HL-60 (cell line): ENCODE data around the gene ADAM11.

Experiments
- DNase-seq, 2 experiments: peaks; one replicate each; pipeline ENCODE4 v3.0.0-alpha.2; 2010 to 2020; ENCODE audit warnings: low read depth in 1 of 2, low spot score in 1 of 2
- H3K27ac ChIP-seq: fragments of 250-450 bp; sonication (Bioruptor Pico); replicated peaks from 2 replicates; pipeline ENCODE4 v1.5.1; 2020; ENCODE audit warnings: mild to moderate bottlenecking, moderate library complexity
- H3K27me3 ChIP-seq: fragments of 250-450 bp; sonication (Bioruptor Pico); 2 replicates; pipeline ENCODE4 v1.5.1; 2021; ENCODE audit warnings: mild to moderate bottlenecking, moderate library complexity; ENCODE audit not compliant: insufficient read depth, poor library complexity, severe bottlenecking
- H3K4me3 ChIP-seq: replicated peaks from 2 replicates; pipeline ENCODE4 v1.5.1; 2011; ENCODE audit warnings: mild to moderate bottlenecking, control low read depth, low read length; ENCODE audit not compliant: insufficient read depth
- GABPA ChIP-seq: IDR thresholded peaks from 2 replicates; pipeline ENCODE4 v1.6.1; 2012; ENCODE audit warnings: low read depth
- POLR2AphosphoS5 ChIP-seq: IDR thresholded peaks from 2 replicates; pipeline ENCODE4 v1.6.1; 2012; ENCODE audit warnings: low read depth
- REST ChIP-seq: IDR thresholded peaks from 2 replicates; pipeline ENCODE4 v1.6.1; 2012; ENCODE audit warnings: low read depth; ENCODE audit not compliant: insufficient replicate concordance
- SPI1 ChIP-seq: IDR thresholded peaks from 2 replicates; pipeline ENCODE4 v1.6.1; 2012; ENCODE audit warnings: low read depth, mild to moderate bottlenecking, borderline replicate concordance
- TF ChIP-seq, protein P1 (sequence below): IDR thresholded peaks from one replicate; pipeline ENCODE4 v1.5.1; 2011; ENCODE audit warnings: low read length, control low read depth, inconsistent platforms; ENCODE audit not compliant: insufficient read depth

ADAM11 gene

GRCh38 chr17:44788139-44788538 lies 29.4 kb downstream of the ADAM11 start:
- no peak for DNase-seq
- H3K4me3 ChIP-seq: no peak overlapping the region
- TF ChIP-seq POLR2AphosphoS5: no peak
- TF ChIP-seq GABPA: no peak
- TF ChIP-seq SPI1: no peak
- TF ChIP-seq REST: no peak
- TF ChIP-seq, protein P1, sequence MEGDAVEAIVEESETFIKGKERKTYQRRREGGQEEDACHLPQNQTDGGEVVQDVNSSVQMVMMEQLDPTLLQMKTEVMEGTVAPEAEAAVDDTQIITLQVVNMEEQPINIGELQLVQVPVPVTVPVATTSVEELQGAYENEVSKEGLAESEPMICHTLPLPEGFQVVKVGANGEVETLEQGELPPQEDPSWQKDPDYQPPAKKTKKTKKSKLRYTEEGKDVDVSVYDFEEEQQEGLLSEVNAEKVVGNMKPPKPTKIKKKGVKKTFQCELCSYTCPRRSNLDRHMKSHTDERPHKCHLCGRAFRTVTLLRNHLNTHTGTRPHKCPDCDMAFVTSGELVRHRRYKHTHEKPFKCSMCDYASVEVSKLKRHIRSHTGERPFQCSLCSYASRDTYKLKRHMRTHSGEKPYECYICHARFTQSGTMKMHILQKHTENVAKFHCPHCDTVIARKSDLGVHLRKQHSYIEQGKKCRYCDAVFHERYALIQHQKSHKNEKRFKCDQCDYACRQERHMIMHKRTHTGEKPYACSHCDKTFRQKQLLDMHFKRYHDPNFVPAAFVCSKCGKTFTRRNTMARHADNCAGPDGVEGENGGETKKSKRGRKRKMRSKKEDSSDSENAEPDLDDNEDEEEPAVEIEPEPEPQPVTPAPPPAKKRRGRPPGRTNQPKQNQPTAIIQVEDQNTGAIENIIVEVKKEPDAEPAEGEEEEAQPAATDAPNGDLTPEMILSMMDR: no peak
- no peaks in the 10 kb centered on the region for H3K27me3 ChIP-seq
- no peak overlapping the region for H3K27ac ChIP-seq

GRCh38 chr17:44792276-44792675 lies 33.5 kb downstream of the ADAM11 start:
- Histone ChIP-seq H3K4me3 (no peak overlapping the region), H3K27me3 (no peaks in the 10 kb centered on the region), H3K27ac (no peak overlapping the region)
- DNase-seq: no peak
- TF ChIP-seq GABPA (no peak), REST (no peak), SPI1 (no peak), POLR2AphosphoS5 (no peak)
- TF ChIP-seq, protein P1: no peak

DNA sequence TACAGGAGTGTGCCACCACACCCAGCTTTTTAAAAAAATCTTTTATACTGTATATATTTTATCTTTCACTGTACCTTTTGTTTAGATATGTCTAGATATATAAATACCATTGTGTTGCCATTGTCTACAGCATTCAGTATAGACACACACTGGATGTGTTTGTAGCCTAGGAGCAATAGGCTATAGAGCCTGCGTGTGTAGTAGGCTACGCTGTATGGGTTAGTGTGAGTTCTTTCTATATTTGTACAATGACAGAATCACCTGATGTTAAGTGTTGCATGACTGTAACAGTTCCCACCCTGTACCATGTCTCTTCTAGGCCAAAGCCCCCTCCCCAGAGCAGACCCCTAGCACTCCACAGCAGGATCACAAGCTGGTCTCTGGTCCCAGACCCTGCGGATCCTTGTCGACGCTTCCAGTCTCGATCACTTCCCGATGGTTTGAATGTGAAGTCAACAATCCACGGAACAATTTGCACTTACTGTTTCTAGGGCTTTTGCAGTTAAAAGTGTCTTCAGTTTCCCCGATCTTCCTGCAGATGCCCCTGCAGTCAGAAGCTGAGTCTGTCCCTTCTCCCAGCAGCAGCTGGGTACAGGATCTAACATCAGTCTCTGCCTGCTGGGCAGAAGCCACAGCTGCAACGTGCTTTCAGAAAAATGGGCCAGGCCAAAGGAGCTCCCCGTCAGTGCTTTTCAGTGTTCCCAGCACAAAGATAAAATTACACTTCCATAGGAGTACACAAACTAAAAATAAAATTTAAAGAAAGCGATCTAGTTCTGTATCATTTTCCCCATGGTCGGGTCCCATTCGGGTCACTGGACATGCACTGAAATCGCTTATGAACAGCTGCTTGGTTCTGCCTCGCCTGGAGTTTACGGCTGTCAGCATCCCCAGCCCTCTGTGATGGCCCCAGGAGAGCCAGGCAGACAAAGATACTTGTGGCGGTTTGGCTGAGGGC lies 35.4 kb downstream of the ADAM11 start:
- Histone ChIP-seq H3K27me3 (no peaks in the 10 kb centered on the region), H3K27ac (peak overlapping the region; percentile 66), H3K4me3 (no peak overlapping the region)
- TF ChIP-seq POLR2AphosphoS5: no peak
- TF ChIP-seq, protein P1: no peak
- no peak for TF ChIP-seq SPI1
- TF ChIP-seq REST: no peak
- no peak for TF ChIP-seq GABPA
- no peak for DNase-seq
